ENCODE results near the gene TRABD2B.

The TRABD2B gene

GRCh38 chr1:47953661-47954060 lies 43.5 kb downstream of the TRABD2B start:
- Histone ChIP-seq H3K36me3 (no peaks in the 10 kb centered on the region), H4K20me1 (no peaks in the 10 kb centered on the region), H3K4me1 (no peaks in the 10 kb centered on the region), H3K27me3 (no peaks in the 10 kb centered on the region), H3K4me3 (no peak overlapping the region), H3K27ac (no peak overlapping the region), H3K9ac (no peak overlapping the region), H3K9me3 (peaks cover 7% of the 10 kb centered on the region; the same call in 1 of the 2 replicates), H3K4me2 (no peak overlapping the region)
- no peak for TF ChIP-seq Cebpa-rat (IDR thresholded peaks at IDR 0.05)

- no peak for TF ChIP-seq Cebpa-rat (IDR thresholded peaks at IDR 0.05)
- no peak overlapping the region for H3K27ac ChIP-seq
- no peaks in the 10 kb centered on the region for H4K20me1 ChIP-seq
- no peaks in the 10 kb centered on the region for H3K4me1 ChIP-seq
- H3K4me2 ChIP-seq = no peak overlapping the region
- H3K36me3 ChIP-seq = no peaks in the 10 kb centered on the region
- H3K27me3 ChIP-seq = no peaks in the 10 kb centered on the region
- H3K9me3 ChIP-seq = peaks cover 7% of the 10 kb centered on the region; the same call in 1 of the 2 replicates
- H3K9ac ChIP-seq = no peak overlapping the region
- H3K4me3 ChIP-seq = no peak overlapping the region
Measured at GRCh38 chr1:47951545-47952235, 45.5 kb downstream of the TRABD2B start.

- no peak for TF ChIP-seq Cebpa-rat (IDR thresholded peaks at IDR 0.05)
- no peak overlapping the region for H3K9ac ChIP-seq
- no peaks in the 10 kb centered on the region for H3K27me3 ChIP-seq
- no peaks in the 10 kb centered on the region for H4K20me1 ChIP-seq
- no peak overlapping the region for H3K27ac ChIP-seq
- H3K4me3 ChIP-seq = no peak overlapping the region
- H3K9me3 ChIP-seq = peaks cover 6% of the 10 kb centered on the region; the same call in 1 of the 2 replicates
- H3K4me2 ChIP-seq = no peak overlapping the region
- H3K4me1 ChIP-seq = no peaks in the 10 kb centered on the region
- H3K36me3 ChIP-seq = no peaks in the 10 kb centered on the region
Measured at GRCh38 chr1:47951026-47951425, 46.2 kb downstream of the TRABD2B start.

- Histone ChIP-seq H4K20me1 (no peaks in the 10 kb centered on the region), H3K4me3 (no peak overlapping the region), H3K4me2 (no peak overlapping the region), H3K4me1 (no peaks in the 10 kb centered on the region), H3K9ac (no peak overlapping the region), H3K27me3 (no peaks in the 10 kb centered on the region), H3K36me3 (no peaks in the 10 kb centered on the region), H3K27ac (no peak overlapping the region), H3K9me3 (peaks cover under 1% of the 10 kb centered on the region; the same call in 1 of the 2 replicates)
- no peak for TF ChIP-seq Cebpa-rat (IDR thresholded peaks at IDR 0.05)
Measured at GRCh38 chr1:47950471-47950870, 46.7 kb downstream of the TRABD2B start.

GRCh38 chr1:47948126-47948525 lies 49.1 kb downstream of the TRABD2B start:
- Histone ChIP-seq H3K4me3 (no peak overlapping the region), H3K27me3 (no peaks in the 10 kb centered on the region), H3K36me3 (no peaks in the 10 kb centered on the region), H3K4me2 (no peak overlapping the region), H4K20me1 (no peaks in the 10 kb centered on the region), H3K4me1 (no peaks in the 10 kb centered on the region), H3K9ac (no peak overlapping the region), H3K27ac (no peak overlapping the region), H3K9me3 (no peaks in the 10 kb centered on the region)
- TF ChIP-seq Cebpa-rat (IDR thresholded peaks at IDR 0.05) = no peak

GRCh38 chr1:47947531-47947930 lies 49.7 kb downstream of the TRABD2B start:
- H3K36me3 ChIP-seq = no peaks in the 10 kb centered on the region
- no peaks in the 10 kb centered on the region for H3K4me1 ChIP-seq
- no peaks in the 10 kb centered on the region for H3K9me3 ChIP-seq
- H3K4me3 ChIP-seq = no peak overlapping the region
- H3K27ac ChIP-seq = no peak overlapping the region
- H3K4me2 ChIP-seq = no peak overlapping the region
- H4K20me1 ChIP-seq = no peaks in the 10 kb centered on the region
- no peaks in the 10 kb centered on the region for H3K27me3 ChIP-seq
- TF ChIP-seq Cebpa-rat (IDR thresholded peaks at IDR 0.05) = no peak
- H3K9ac ChIP-seq = no peak overlapping the region

- Histone ChIP-seq H3K4me1 (no peaks in the 10 kb centered on the region), H4K20me1 (no peaks in the 10 kb centered on the region), H3K9ac (no peak overlapping the region), H3K4me3 (no peak overlapping the region), H3K4me2 (no peak overlapping the region), H3K36me3 (no peaks in the 10 kb centered on the region), H3K27me3 (no peaks in the 10 kb centered on the region), H3K27ac (no peak overlapping the region), H3K9me3 (no peaks in the 10 kb centered on the region)
- no peak for TF ChIP-seq Cebpa-rat (IDR thresholded peaks at IDR 0.05)
Measured at GRCh38 chr1:47944561-47944960, 52.6 kb downstream of the TRABD2B start.

GRCh38 chr1:47942240-47942629 lies 55.0 kb downstream of the TRABD2B start:
- Histone ChIP-seq H4K20me1 (no peaks in the 10 kb centered on the region), H3K9me3 (no peaks in the 10 kb centered on the region), H3K27ac (no peak overlapping the region), H3K36me3 (no peaks in the 10 kb centered on the region), H3K4me3 (no peak overlapping the region), H3K9ac (no peak overlapping the region), H3K27me3 (no peaks in the 10 kb centered on the region), H3K4me1 (no peaks in the 10 kb centered on the region), H3K4me2 (no peak overlapping the region)
- no peak for TF ChIP-seq Cebpa-rat (IDR thresholded peaks at IDR 0.05)

GRCh38 chr1:47941609-47942239 lies 55.5 kb downstream of the TRABD2B start:
- H3K36me3 ChIP-seq = no peaks in the 10 kb centered on the region
- H3K4me3 ChIP-seq = no peak overlapping the region
- H3K27me3 ChIP-seq = no peaks in the 10 kb centered on the region
- H3K27ac ChIP-seq = no peak overlapping the region
- H3K4me2 ChIP-seq = no peak overlapping the region
- H3K9ac ChIP-seq = no peak overlapping the region
- no peak for TF ChIP-seq Cebpa-rat (IDR thresholded peaks at IDR 0.05)
- no peaks in the 10 kb centered on the region for H3K4me1 ChIP-seq
- H3K9me3 ChIP-seq = no peaks in the 10 kb centered on the region
- no peaks in the 10 kb centered on the region for H4K20me1 ChIP-seq

GRCh38 chr1:47940779-47941178 lies 56.4 kb downstream of the TRABD2B start:
- no peak overlapping the region for H3K4me3 ChIP-seq
- H3K27ac ChIP-seq = no peak overlapping the region
- H3K9ac ChIP-seq = no peak overlapping the region
- TF ChIP-seq Cebpa-rat (IDR thresholded peaks at IDR 0.05) = no peak
- H3K4me2 ChIP-seq = no peak overlapping the region
- H3K4me1 ChIP-seq = no peaks in the 10 kb centered on the region
- H4K20me1 ChIP-seq = no peaks in the 10 kb centered on the region
- H3K9me3 ChIP-seq = no peaks in the 10 kb centered on the region
- H3K27me3 ChIP-seq = no peaks in the 10 kb centered on the region
- H3K36me3 ChIP-seq = no peaks in the 10 kb centered on the region
